GM18873 (cell line): ENCODE results near the gene DNMT3A.

ENCODE experiments used
- ATAC-seq: cut with Tn5 transposase; IDR thresholded peaks from one replicate; pipeline ENCODE4 v1.9.1; 2021; ENCODE audit warnings: mild to moderate bottlenecking, moderate library complexity, moderate number of reproducible peaks; ENCODE audit not compliant: unreplicated experiment, low FRiP score

The DNMT3A gene

DNA sequence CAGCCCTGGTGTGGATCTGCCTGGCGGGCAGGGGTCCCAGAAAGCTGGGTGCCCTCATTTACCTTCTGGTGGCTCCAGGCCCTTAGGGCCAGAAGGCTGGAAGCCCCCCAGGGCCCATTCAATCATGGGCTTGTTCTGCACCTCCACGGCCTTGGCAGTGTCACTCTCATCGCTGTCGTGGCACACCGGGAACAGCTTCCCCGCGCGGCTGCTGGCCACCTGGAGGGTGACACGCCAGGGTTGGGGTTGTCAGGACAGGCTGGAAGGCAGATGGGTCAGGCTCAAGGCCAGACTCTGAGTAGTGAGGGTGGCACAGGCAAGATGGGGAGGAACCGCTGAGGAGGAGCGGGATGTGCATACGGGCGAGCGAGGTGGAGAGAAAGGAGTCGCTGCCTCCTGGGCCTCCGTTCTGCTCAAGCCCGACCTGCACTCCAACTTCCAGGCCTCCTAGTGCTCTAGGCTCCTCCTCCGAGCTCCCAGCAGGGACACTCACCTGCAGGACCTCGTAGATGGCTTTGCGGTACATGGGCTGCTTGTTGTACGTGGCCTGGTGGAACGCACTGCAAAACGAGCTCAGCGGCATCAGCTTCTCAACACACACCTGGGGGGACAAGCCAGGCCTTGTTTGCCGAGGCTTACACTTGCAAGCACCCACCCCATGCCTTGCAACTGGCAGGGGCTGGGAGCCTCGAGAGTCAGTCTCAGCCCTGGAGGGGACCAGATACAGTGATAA lies 95.0 kb downstream of the DNMT3A start:
- ATAC-seq, result no peak

DNA sequence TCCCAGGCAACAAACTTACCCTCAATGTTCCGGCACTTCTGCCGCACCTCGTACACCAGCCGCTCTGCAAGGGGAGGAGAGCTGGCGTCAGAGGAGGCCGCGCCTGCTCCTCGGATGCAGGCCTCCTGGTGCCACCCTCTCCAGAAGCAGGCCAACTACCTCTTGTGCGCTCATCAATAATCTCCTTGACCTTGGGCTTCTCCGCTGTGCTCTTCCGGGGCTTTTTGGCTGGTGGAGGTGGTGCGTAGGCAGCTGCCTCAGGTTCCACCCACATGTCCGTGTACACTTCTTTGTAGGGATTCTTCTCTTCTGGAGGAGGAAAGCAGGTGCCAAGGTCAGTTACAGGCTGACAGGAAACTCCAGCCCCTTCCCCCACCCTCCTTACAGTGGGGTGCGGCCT lies 95.7 kb downstream of the DNMT3A start:
- no peak for ATAC-seq

GRCh38 chr2:25245141-25245540 lies 96.6 kb downstream of the DNMT3A start:
- ATAC-seq, result no peak

- no peak for ATAC-seq
Observed at GRCh38 chr2:25243995-25244394, 97.7 kb downstream of the DNMT3A start.

DNA sequence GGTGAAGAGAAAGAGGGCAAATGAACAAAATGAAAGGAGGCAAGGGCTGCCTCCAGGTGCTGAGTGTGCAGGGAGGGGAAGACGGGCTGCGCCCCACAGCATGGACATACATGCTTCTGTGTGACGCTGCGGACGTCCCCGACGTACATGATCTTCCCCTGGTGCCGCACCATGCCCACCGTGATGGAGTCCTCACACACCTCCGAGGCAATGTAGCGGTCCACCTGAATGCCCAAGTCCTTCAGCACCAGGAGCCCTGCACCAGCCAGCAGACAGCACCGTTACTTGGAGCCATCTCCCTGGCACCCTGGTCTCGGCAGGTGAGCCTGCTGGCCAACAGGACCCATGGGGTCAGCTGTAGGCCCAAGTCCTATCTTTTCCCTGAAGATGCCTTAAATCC lies 100.3 kb downstream of the DNMT3A start:
- ATAC-seq, result no peak

GRCh38 chr2:25240636-25241035 lies 101.1 kb downstream of the DNMT3A start:
- ATAC-seq, result no peak

GRCh38 chr2:25238920-25239319 lies 102.8 kb downstream of the DNMT3A start:
- no peak for ATAC-seq

- no peak for ATAC-seq
Observed at GRCh38 chr2:25237764-25238163, 104.0 kb downstream of the DNMT3A start.

DNA sequence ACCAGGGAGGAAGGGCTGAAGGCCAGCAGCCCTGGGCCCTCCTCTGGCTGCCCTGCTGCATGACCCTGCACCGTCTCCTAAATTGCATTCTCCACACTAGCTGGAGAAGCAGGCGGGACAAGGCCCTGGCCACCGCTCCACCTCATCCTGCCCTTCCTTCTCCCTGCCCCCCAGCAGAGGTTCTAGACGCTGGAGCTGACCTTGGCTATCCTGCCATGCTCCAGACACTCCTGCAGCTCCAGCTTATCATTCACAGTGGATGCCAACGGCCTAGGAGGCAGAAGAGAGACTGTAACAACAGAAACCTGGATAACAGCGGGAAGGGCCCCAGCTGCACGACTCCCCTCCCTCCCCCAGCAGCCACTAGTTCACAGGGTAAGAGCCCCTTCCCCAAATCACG lies 105.0 kb downstream of the DNMT3A start:
- ATAC-seq, result no peak

- no peak for ATAC-seq
Observed at GRCh38 chr2:25234738-25235137, 107.0 kb downstream of the DNMT3A start.

GRCh38 chr2:25233916-25234605 lies 107.7 kb downstream of the DNMT3A start:
- ATAC-seq, result no peak

GRCh38 chr2:25232248-25232825 lies 109.4 kb downstream of the DNMT3A start:
- ATAC-seq, result no peak

DNA sequence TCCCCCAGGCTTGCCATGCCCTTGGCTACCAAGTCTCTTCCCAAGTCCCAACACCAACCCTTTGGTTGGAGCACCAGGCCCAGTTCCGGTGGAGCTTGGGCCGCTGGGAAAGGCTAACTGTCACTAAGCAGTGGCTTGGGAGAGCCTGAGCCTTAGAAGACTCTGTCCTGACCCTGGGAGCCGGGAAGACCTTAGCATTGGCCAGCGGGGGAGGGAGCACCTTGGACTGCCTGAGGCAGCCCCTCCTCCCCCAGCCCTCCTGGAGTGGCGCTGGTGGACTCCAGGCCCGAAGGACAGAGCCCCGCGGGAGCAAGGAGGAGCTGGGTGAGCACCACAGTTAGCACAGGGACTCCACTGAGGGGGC lies 110.8 kb downstream of the DNMT3A start:
- no peak for ATAC-seq

DNA sequence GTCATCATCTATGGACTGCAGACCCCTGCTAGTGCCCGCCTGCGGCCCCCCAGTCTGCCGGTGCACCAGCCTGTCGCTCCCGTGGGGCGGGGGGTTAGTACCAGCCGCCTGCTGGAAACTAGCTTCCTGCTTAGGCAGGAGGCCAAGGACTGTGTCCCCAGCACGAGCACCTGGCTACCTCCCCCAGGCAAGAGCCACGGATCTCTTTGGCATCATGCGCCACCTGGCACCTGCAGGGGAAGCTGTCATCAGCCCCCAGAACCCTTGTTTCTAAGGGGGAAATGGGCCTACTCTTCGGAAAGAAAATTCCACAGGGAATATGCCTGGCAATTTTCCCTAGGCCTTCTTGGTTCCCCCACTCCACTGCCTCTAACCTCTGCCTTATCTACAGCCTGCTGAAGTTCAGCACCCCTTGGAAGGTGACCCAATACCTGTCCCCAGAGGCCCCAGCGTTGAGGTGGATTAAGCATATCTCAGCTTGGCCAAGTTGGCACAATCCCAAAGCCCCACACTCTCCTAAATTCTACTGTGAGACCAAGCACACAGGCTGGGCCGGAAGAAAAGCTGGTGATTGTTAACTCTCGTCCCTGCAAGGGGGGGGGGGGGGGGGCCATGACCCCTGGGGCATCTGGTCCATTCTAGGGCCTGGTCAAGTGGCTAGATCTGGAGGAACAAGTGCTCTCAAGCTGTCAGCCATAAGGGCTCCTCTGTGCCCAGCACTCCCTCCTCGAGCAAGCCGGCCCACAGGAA lies 111.4 kb downstream of the DNMT3A start:
- no peak for ATAC-seq

DNA sequence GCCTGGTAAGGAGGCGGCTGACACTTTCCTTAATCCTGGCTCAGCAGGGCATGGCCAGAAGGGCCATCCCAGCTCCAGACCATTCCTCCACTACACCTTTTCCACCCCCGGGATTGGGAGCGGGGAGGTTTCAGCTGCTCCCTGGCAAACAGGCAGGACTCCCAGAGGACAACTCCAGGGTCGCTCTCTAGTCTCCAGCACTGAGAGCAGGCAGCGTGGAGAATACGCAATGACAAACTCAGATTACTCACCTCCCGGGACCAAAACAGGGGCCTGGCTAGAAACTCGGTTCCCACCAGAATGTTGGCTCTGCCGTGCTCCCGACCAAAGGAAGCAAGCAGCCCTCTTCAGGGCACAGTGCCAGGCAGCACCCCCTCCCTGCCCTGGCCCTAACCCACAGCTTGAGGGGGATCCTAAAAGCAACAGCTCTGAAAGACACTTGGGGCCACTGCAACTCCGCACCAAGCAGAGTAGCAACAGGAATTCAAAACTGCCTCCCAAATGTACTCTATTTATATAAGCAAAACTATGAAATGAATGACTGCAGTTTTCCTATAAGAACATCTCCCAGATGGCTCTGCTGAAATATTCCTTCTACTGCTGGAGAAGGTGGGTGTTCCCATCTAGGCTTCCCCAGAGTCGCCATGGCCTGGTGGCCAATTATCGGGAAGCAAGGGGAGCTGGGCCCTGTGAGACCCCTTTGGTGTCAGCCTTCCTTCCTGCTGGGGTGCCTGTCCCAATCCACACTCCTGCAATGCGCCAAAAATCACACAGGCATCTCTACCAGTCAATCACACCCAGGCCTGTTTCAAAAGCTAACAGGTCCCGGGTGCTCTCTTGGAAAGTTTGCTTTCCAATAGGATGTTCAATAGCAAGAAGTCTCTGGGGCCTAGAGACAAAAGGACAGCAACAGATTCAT lies 112.2 kb downstream of the DNMT3A start:
- no peak for ATAC-seq

- no peak for ATAC-seq
Observed at GRCh38 chr2:25228848-25229278, 112.9 kb downstream of the DNMT3A start.

DNA sequence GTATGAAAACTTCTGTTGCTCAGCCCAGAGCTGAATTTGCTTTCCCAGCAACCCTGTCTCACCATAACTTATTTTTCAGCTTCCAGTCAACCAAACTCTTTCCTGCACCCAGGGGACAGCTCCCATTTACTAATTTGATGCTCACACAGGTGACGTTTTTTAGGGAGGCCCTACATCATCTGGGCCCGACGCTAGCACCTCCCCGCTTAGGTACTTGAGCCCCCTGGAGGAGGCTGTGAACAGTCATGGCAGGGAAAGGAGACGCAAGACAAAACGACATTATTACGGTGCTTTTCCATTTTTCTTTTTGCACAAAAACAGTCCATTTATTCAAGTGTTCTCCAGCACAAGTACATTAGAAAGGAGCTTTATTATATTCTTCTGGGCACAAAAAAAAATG lies 114.1 kb downstream of the DNMT3A start:
- no peak for ATAC-seq

DNA sequence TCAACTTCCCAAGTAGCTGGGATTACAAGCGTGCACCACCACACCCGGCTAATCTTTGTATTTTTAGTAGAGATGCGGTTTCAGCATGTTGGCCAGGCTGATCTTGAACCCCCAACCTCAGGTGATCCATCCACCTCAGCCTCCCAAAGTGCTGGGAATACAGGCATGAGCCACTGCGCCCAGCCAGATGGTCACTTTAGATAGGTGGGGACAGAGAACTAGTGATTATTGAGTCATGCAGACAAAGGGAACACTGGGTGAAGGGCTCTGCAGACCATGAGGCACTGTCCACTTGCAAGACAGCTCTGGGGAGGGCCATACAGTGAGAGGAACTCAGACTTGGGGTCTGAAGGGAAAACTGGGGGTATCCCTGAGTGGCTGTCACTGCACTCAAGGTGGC lies 114.9 kb downstream of the DNMT3A start:
- no peak for ATAC-seq

DNA sequence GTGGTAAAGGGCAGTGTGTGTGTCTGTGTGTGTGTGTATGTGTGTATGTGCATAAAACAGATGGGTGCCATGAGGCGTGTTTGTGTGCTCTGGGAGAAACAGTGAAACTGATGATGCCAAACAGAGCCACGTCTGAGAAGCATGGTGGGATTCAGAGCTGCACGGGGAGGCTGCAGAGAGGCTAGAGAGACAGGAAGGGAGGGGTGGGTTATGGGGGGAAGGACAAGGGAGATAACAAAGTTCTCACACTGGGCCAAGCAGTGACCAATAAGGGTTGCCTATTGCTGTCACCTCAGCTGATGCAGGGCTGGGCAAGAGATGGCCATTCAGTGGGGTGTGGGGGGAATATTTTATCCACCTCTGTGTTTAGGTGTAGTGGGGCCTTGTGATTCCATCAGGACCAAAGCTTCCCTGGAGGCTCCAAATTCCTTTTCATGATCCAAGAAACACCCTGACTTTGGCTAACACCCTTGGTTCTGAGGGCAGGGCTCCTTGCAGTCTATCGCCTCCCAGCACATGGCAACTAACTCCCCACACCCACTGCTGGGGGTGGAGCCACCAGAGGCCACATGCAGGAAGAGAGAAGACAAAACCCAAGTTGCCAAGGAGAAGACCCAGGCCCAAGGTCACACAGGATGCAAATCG lies 119.1 kb downstream of the DNMT3A start:
- ATAC-seq, result no peak

- ATAC-seq, result no peak
Observed at GRCh38 chr2:25221579-25221978, 120.1 kb downstream of the DNMT3A start.
